ENCODE results near the gene COBLL1.

DNA sequence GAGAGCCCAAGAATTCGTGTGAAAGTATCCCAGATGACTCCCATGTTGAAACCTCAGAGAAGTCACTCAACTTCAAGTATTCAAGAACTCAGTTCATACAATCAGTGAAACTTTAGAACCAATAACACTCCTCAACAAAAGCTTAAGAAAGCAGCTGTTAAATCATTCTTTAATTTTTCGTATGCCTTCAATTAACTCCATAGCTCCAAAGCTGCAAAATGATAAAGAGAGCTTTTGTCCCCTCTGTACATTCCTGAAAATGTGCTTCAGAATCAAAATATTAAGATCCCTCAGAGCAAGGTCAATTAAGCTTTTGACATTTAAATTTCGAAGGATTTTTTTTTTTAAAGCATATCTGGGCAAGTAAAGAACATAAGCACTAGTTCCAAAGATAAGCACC, 4.7 kb downstream of the COBLL1 start:
- TF ChIP-seq POLR2A (IDR thresholded peaks at IDR 0.05; ENCODE audit: extremely low read depth, insufficient read length) (no peak), MYC (IDR thresholded peaks at IDR 0.05; ENCODE audit: low read depth, low read length) (no peak)
- TF ChIP-seq, protein P1, sequence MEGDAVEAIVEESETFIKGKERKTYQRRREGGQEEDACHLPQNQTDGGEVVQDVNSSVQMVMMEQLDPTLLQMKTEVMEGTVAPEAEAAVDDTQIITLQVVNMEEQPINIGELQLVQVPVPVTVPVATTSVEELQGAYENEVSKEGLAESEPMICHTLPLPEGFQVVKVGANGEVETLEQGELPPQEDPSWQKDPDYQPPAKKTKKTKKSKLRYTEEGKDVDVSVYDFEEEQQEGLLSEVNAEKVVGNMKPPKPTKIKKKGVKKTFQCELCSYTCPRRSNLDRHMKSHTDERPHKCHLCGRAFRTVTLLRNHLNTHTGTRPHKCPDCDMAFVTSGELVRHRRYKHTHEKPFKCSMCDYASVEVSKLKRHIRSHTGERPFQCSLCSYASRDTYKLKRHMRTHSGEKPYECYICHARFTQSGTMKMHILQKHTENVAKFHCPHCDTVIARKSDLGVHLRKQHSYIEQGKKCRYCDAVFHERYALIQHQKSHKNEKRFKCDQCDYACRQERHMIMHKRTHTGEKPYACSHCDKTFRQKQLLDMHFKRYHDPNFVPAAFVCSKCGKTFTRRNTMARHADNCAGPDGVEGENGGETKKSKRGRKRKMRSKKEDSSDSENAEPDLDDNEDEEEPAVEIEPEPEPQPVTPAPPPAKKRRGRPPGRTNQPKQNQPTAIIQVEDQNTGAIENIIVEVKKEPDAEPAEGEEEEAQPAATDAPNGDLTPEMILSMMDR (IDR thresholded peaks at IDR 0.05; ENCODE audit: low read depth, low read length) = no peak
